ENCODE measurements around the gene IDE.

DNA sequence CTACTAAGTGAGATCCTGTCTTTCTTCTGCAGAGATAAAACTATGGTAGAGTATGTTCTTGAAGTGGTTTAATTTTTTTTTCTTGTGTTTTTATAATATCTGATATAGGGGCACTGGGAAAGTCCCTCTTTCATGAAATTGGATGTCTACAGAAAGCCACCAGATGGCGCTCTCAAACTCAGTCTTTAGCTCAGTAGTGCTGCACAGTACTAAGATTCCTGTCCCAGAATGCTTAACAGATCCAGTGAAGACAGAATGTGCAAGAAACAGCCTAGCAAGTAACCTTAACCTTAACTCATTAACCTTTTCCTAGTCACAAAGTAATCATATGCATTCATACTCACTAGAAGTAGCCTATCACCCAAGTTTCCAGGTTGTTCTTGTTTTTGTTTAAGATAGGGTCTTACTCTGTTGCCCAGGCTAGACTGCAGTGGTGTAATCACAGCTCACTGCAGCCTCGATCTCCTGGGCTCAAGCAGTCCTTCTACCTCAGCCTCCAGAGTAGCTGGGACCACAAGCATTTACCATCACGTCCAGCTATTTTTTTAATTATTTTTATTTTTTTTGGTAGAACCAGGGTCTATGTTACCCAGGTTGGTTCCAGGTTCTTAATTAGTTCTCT lies 56.7 kb downstream of the IDE start:
- TF ChIP-seq POLR2A (IDR thresholded peaks at IDR 0.05; ENCODE audit: low read depth, low read length) = no peak
- no peak for TF ChIP-seq GATAD2B (conservative IDR thresholded peaks at IDR 0.05; ENCODE audit: low read depth)

Measured in GM12878 (cell line).